Osteocyte (in vitro differentiated cells): ENCODE results near the gene PIK3CD. TPM values are rescaled to one million over a fixed set of nuclear protein-coding genes. Genes with fewer than 3 reads are reported as not detected.

ENCODE experiments used
- DNase-seq: peaks from one replicate; pipeline ENCODE4 v3.0.0; 2021; ENCODE audit warnings: mixed read lengths; ENCODE audit not compliant: unreplicated experiment; ENCODE audit errors: extremely low spot score
- H3K27ac Mint-ChIP-seq: one replicate; pipeline ENCODE4 v1.8.0; 2021; ENCODE audit warnings: mild to moderate bottlenecking, mixed read lengths; ENCODE audit not compliant: unreplicated experiment
- H3K27me3 Mint-ChIP-seq: one replicate; pipeline ENCODE4 v1.8.0; 2021; ENCODE audit warnings: mixed read lengths; ENCODE audit not compliant: unreplicated experiment
- H3K36me3 Mint-ChIP-seq: one replicate; pipeline ENCODE4 v1.8.0; 2021; ENCODE audit warnings: mixed read lengths; ENCODE audit not compliant: unreplicated experiment
- H3K4me1 Mint-ChIP-seq: one replicate; pipeline ENCODE4 v1.8.0; 2021; ENCODE audit warnings: mixed read lengths; ENCODE audit not compliant: unreplicated experiment
- H3K4me3 Mint-ChIP-seq: one replicate; pipeline ENCODE4 v1.8.0; 2021; ENCODE audit warnings: mild to moderate bottlenecking, moderate library complexity, mixed read lengths; ENCODE audit not compliant: unreplicated experiment
- H3K9me3 Mint-ChIP-seq: one replicate; pipeline ENCODE4 v1.8.0; 2021; ENCODE audit warnings: mixed read lengths; ENCODE audit not compliant: unreplicated experiment
- CTCF ChIP-seq: fragments of 200-600 bp; sonication (generic); IDR thresholded peaks from 2 replicates; pipeline ENCODE4 v1.5.0; 2021; ENCODE audit warnings: antibody characterized with exemption, mild to moderate bottlenecking, moderate library complexity
- total RNA-seq: library from RNA; stranded (reverse); gene quantifications from 2 replicates; pipeline ENCODE4 v1.2.1, GENCODE V29; 2021

The PIK3CD gene
- total RNA-seq, 1 donor from 2014 or later: 14.6 TPM

- Mint-ChIP-seq H3K27ac (no peak overlapping the region), H3K9me3 (no peaks in the 10 kb centered on the region), H3K27me3 (no peaks in the 10 kb centered on the region), H3K4me1 (no peaks in the 10 kb centered on the region), H3K4me3 (no peak overlapping the region), H3K36me3 (peaks cover 3% of the 10 kb centered on the region)
- DNase-seq: no peak
- no peak for TF ChIP-seq CTCF
These were observed 38.5 kb upstream of the PIK3CD start for GRCh38 chr1:9612871-9613624.

GRCh38 chr1:9613625-9614299 lies 37.8 kb upstream of the PIK3CD start:
- Mint-ChIP-seq H3K4me1 (no peaks in the 10 kb centered on the region), H3K27me3 (peaks cover under 1% of the 10 kb centered on the region), H3K9me3 (no peaks in the 10 kb centered on the region), H3K36me3 (peaks cover 3% of the 10 kb centered on the region), H3K4me3 (no peak overlapping the region), H3K27ac (no peak overlapping the region)
- no peak for TF ChIP-seq CTCF
- DNase-seq: no peak

GRCh38 chr1:9615316-9616063 lies 36.0 kb upstream of the PIK3CD start:
- no peak overlapping the region for H3K27ac Mint-ChIP-seq
- H3K4me3 Mint-ChIP-seq: no peak overlapping the region
- H3K9me3 Mint-ChIP-seq: no peaks in the 10 kb centered on the region
- no peak for DNase-seq
- peaks cover 2% of the 10 kb centered on the region for H3K27me3 Mint-ChIP-seq
- no peaks in the 10 kb centered on the region for H3K4me1 Mint-ChIP-seq
- peaks cover 3% of the 10 kb centered on the region for H3K36me3 Mint-ChIP-seq
- TF ChIP-seq CTCF: peak; percentile 56

GRCh38 chr1:9618909-9619679 lies 32.4 kb upstream of the PIK3CD start:
- Mint-ChIP-seq H3K9me3 (no peaks in the 10 kb centered on the region), H3K27ac (no peak overlapping the region), H3K4me3 (no peak overlapping the region), H3K4me1 (no peaks in the 10 kb centered on the region), H3K36me3 (no peaks in the 10 kb centered on the region), H3K27me3 (peaks cover 2% of the 10 kb centered on the region)
- DNase-seq: no peak
- no peak for TF ChIP-seq CTCF
